ENCODE results near the gene L2HGDH. TPM values are rescaled to one million over a fixed set of nuclear protein-coding genes. Genes with fewer than 3 reads are reported as not detected.

The L2HGDH gene
- total RNA-seq, 1 donor, result 3.6 TPM

DNA sequence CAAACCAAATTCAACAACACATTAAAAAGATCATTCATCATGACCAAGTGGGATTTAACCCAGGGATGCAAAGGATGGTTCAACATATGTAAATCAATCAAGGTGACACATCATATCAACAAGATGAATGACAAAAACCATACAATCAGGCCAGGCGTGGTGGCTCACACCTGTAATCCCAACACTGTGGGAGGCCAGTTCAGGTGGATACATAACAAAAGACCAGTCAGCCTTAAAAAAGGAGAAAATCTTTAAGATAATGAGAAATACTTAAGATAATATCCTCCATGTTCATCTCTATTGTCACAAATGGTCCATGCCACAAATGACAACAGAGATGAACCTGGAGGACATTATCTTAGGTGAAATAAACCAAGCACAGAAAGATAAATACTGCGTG lies 12.4 kb downstream of the L2HGDH start:
- Histone ChIP-seq H3K4me3 (ENCODE audit: insufficient read depth, low read length) (no peak overlapping the region), H3K4me2 (ENCODE audit: insufficient read depth, low read length) (no peak overlapping the region), H3K4me1 (ENCODE audit: insufficient read depth, low read length) (no peaks in the 10 kb centered on the region), H3K79me2 (ENCODE audit: insufficient read depth, low read length) (no peaks in the 10 kb centered on the region), H3K27ac (ENCODE audit: low read depth, low read length) (no peak overlapping the region), H3K9me3 (ENCODE audit: low read depth, low read length) (no peaks in the 10 kb centered on the region), H3K27me3 (ENCODE audit: insufficient read depth, low read length) (no peaks in the 10 kb centered on the region), H3K36me3 (ENCODE audit: insufficient read depth, low read length) (no peaks in the 10 kb centered on the region), H2AFZ (ENCODE audit: low read length) (no peak overlapping the region), H4K20me1 (ENCODE audit: insufficient read depth, low read length) (no peaks in the 10 kb centered on the region)
- TF ChIP-seq, protein P1, sequence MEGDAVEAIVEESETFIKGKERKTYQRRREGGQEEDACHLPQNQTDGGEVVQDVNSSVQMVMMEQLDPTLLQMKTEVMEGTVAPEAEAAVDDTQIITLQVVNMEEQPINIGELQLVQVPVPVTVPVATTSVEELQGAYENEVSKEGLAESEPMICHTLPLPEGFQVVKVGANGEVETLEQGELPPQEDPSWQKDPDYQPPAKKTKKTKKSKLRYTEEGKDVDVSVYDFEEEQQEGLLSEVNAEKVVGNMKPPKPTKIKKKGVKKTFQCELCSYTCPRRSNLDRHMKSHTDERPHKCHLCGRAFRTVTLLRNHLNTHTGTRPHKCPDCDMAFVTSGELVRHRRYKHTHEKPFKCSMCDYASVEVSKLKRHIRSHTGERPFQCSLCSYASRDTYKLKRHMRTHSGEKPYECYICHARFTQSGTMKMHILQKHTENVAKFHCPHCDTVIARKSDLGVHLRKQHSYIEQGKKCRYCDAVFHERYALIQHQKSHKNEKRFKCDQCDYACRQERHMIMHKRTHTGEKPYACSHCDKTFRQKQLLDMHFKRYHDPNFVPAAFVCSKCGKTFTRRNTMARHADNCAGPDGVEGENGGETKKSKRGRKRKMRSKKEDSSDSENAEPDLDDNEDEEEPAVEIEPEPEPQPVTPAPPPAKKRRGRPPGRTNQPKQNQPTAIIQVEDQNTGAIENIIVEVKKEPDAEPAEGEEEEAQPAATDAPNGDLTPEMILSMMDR (IDR thresholded peaks at IDR 0.05; ENCODE audit: extremely low read depth, low read depth, low read length), result no peak
- DNase-seq (ENCODE audit: insufficient read length, low spot score, missing footprints), result no peak

- Histone ChIP-seq H3K4me3 (ENCODE audit: insufficient read depth, low read length) (no peak overlapping the region), H2AFZ (ENCODE audit: low read length) (no peak overlapping the region), H3K27ac (ENCODE audit: low read depth, low read length) (no peak overlapping the region), H3K27me3 (ENCODE audit: insufficient read depth, low read length) (no peaks in the 10 kb centered on the region), H3K4me2 (ENCODE audit: insufficient read depth, low read length) (no peak overlapping the region), H3K79me2 (ENCODE audit: insufficient read depth, low read length) (no peaks in the 10 kb centered on the region), H3K36me3 (ENCODE audit: insufficient read depth, low read length) (no peaks in the 10 kb centered on the region), H3K4me1 (ENCODE audit: insufficient read depth, low read length) (no peaks in the 10 kb centered on the region), H3K9me3 (ENCODE audit: low read depth, low read length) (no peaks in the 10 kb centered on the region), H4K20me1 (ENCODE audit: insufficient read depth, low read length) (no peaks in the 10 kb centered on the region)
- TF ChIP-seq, protein P1 (IDR thresholded peaks at IDR 0.05; ENCODE audit: extremely low read depth, low read depth, low read length), result no peak
- DNase-seq (ENCODE audit: insufficient read length, low spot score, missing footprints), result no peak
Measured at GRCh38 chr14:50290306-50290705, 21.7 kb downstream of the L2HGDH start.

DNA sequence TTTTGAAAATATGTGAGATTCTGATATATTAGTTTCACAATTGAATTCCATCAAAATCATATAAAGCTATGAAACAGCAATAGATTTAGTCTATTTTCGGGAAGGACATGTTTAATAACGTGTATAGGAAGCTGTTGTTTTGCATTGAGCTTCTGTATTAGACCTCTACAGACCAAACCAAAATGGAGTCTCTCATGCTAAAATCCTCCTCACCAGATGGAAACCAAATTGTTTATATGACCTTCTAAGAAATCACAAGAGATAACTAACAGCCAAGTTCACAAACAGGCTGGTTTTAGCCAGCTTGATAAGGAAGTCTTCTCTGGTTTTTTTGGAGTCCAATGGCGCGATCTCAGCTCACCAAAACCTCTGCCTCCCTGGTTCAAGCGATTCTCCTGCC lies 23.9 kb downstream of the L2HGDH start:
- no peak overlapping the region for H2AFZ ChIP-seq (ENCODE audit: low read length)
- no peaks in the 10 kb centered on the region for H3K27me3 ChIP-seq (ENCODE audit: insufficient read depth, low read length)
- DNase-seq (ENCODE audit: insufficient read length, low spot score, missing footprints), result no peak
- H3K36me3 ChIP-seq (ENCODE audit: insufficient read depth, low read length), result no peaks in the 10 kb centered on the region
- TF ChIP-seq, protein P1 (IDR thresholded peaks at IDR 0.05; ENCODE audit: extremely low read depth, low read depth, low read length), result no peak
- H3K4me1 ChIP-seq (ENCODE audit: insufficient read depth, low read length), result no peaks in the 10 kb centered on the region
- no peak overlapping the region for H3K4me3 ChIP-seq (ENCODE audit: insufficient read depth, low read length)
- no peaks in the 10 kb centered on the region for H3K79me2 ChIP-seq (ENCODE audit: insufficient read depth, low read length)
- no peaks in the 10 kb centered on the region for H4K20me1 ChIP-seq (ENCODE audit: insufficient read depth, low read length)
- H3K4me2 ChIP-seq (ENCODE audit: insufficient read depth, low read length), result no peak overlapping the region
- no peaks in the 10 kb centered on the region for H3K9me3 ChIP-seq (ENCODE audit: low read depth, low read length)
- no peak overlapping the region for H3K27ac ChIP-seq (ENCODE audit: low read depth, low read length)

DNA sequence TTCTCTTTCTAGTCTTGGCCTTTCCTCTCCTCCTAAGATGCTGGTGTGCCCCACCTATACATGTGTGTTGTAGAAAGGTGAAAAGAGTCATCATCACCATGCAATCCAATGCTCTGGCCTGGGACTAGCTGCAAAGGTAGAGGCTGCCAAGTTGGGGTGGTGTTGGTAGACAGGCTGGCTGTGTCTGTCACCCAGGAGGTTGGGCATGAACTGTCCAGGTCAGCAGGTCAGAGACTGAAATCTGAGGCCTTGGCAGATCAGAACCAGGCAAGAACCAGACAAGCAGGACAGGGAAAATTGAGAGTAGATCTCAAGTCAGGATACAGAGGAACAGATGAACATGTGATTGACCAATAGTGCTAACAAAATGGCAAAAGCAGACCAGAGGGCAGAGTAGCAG lies 26.2 kb downstream of the L2HGDH start:
- TF ChIP-seq, protein P1 (IDR thresholded peaks at IDR 0.05; ENCODE audit: extremely low read depth, low read depth, low read length), result no peak
- Histone ChIP-seq H3K79me2 (ENCODE audit: insufficient read depth, low read length) (no peaks in the 10 kb centered on the region), H3K4me2 (ENCODE audit: insufficient read depth, low read length) (no peak overlapping the region)

More for the DNA sequence above, 26.2 kb downstream of the L2HGDH start:
- no peaks in the 10 kb centered on the region for H4K20me1 ChIP-seq (ENCODE audit: insufficient read depth, low read length)
- H3K4me3 ChIP-seq (ENCODE audit: insufficient read depth, low read length), result no peak overlapping the region
- no peak overlapping the region for H3K27ac ChIP-seq (ENCODE audit: low read depth, low read length)
- H2AFZ ChIP-seq (ENCODE audit: low read length), result no peak overlapping the region
- no peak for DNase-seq (ENCODE audit: insufficient read length, low spot score, missing footprints)
- no peaks in the 10 kb centered on the region for H3K4me1 ChIP-seq (ENCODE audit: insufficient read depth, low read length)
- H3K27me3 ChIP-seq (ENCODE audit: insufficient read depth, low read length), result no peaks in the 10 kb centered on the region
- no peaks in the 10 kb centered on the region for H3K36me3 ChIP-seq (ENCODE audit: insufficient read depth, low read length)
- no peaks in the 10 kb centered on the region for H3K9me3 ChIP-seq (ENCODE audit: low read depth, low read length)
